Measurements from ENCODE around the gene TADA2B.

TADA2B gene

GRCh38 chr4:7042503-7043283, 479 bp upstream of the TADA2B start:
- peak; percentile 95 for DNase-seq

GRCh38 chr4:7044137-7044930, 1.2 kb downstream of the TADA2B start:
- no peak for DNase-seq

- DNase-seq = no peak
These were observed 2.4 kb downstream of the TADA2B start for GRCh38 chr4:7045553-7045952.

- no peak for DNase-seq
These were observed 3.1 kb downstream of the TADA2B start for GRCh38 chr4:7045961-7046921.

- DNase-seq = no peak
These were observed 3.8 kb downstream of the TADA2B start for GRCh38 chr4:7046971-7047370.

GRCh38 chr4:7048642-7049041, 5.5 kb downstream of the TADA2B start:
- no peak for DNase-seq

GRCh38 chr4:7049295-7049694, 6.1 kb downstream of the TADA2B start:
- DNase-seq = no peak

- no peak for DNase-seq
These were observed 6.6 kb downstream of the TADA2B start for GRCh38 chr4:7049739-7050138.

- DNase-seq = no peak
These were observed 7.4 kb downstream of the TADA2B start for GRCh38 chr4:7050481-7051143.

GRCh38 chr4:7051144-7051495, 7.9 kb downstream of the TADA2B start:
- DNase-seq = no peak

GRCh38 chr4:7051905-7052304, 8.7 kb downstream of the TADA2B start:
- no peak for DNase-seq

- DNase-seq = no peak
These were observed 9.1 kb downstream of the TADA2B start for GRCh38 chr4:7052313-7052712.

GRCh38 chr4:7052923-7053715, 9.9 kb downstream of the TADA2B start:
- DNase-seq = peak; percentile 55

GRCh38 chr4:7054106-7054880, 11.1 kb downstream of the TADA2B start:
- DNase-seq = no peak

GRCh38 chr4:7055111-7055989, 12.2 kb downstream of the TADA2B start:
- no peak for DNase-seq

GRCh38 chr4:7055990-7056325, 12.8 kb downstream of the TADA2B start:
- no peak for DNase-seq

GRCh38 chr4:7058792-7059191, 15.6 kb downstream of the TADA2B start:
- DNase-seq = no peak

GRCh38 chr4:7059662-7060061, 16.5 kb downstream of the TADA2B start:
- no peak for DNase-seq

- DNase-seq = no peak
These were observed 17.4 kb downstream of the TADA2B start for GRCh38 chr4:7060346-7061150.

All from CD4-positive, alpha-beta T cell treated with Interferon gamma for 1 hour (primary cell).